NCI-H460 (cell line): Measurements from ENCODE around the gene RNU1-2. TPM values are rescaled to one million over a fixed set of nuclear protein-coding genes. Genes with fewer than 3 reads are reported as not detected.
A peak's percentile ranks its signal among the peaks of the same experiment; 100 is the strongest.
"Not testable (repeated sequence)": the region's sequence is repeated elsewhere in the genome, so short reads cannot be mapped to it uniquely, and the experiment has no call there.

ENCODE experiments used
- DNase-seq: peaks from one replicate; pipeline ENCODE4 v3.0.0-alpha.2; 2016; ENCODE audit warnings: low read depth; ENCODE audit errors: extremely low read depth
- polyA plus RNA-seq: library from polyadenylated mRNA; depleted of rRNA; stranded (reverse); fragments of >200 nt; gene quantifications from 2 replicates; pipeline ENCODE4 v1.2.3, GENCODE V29; 2014; cell fraction: nucleus; rRNA removed
- total RNA-seq: library from RNA; depleted of rRNA; stranded (reverse); fragments of >200 nt; shearing (Covaris generic); gene quantifications from 2 replicates; pipeline ENCODE4 v1.2.3, GENCODE V29; 2014; rRNA removed

The RNU1-2 gene
- under 0.01 TPM in 2 replicates for total RNA-seq
- polyA plus RNA-seq: not detected in 2 replicates

DNA sequence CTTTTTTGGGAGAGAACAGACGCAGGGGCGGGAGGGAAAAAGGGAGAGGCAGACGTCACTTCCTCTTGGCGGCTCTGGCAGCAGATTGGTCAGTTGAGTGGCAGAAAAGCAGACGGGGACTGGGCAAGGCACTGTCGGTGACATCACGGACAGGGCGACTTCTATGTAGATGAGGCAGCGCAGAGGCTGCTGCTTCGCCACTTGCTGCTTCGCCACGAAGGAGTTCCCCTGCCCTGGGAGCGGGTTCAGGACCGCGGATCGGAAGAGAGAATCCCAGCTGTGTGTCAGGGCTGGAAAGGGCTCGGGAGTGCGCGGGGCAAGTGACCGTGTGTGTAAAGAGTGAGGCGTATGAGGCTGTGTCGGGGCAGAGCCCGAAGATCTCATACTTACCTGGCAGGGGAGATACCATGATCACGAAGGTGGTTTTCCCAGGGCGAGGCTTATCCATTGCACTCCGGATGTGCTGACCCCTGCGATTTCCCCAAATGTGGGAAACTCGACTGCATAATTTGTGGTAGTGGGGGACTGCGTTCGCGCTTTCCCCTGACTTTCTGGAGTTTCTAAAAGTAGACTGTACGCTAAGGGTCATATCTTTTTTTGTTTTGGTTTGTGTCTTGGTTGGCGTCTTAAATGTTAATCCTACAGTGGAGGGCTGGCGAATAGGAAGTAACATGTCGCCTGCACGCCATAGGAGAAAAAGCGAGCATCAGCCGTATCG is at the start of gene RNU1-2:
Gene RNU1-2 (plus strand): TSS at position 383 of the 718 bp plus-strand sequence.
- DNase-seq: peak; percentile 94

DNA sequence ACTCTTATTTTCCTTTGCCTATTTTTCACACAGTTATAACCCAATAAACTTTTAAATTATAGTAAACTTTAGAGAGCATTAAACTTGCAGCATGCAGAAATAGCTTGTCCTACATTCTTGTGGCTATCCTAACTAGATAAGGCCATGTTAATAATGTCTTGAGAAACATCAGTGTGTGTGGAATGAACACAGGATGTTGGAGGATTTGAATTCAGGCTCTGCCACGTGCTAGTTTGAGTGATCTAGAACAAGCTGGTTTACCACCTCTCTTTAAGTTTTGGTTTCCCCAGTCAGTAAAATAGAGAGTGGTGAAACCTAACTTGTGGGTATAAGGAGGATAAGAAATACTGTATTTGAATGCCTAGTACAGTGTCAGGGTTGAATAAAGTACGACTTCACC is 39.6 kb upstream of the RNU1-2 start:
- DNase-seq: not testable (repeated sequence)

- DNase-seq: not testable (repeated sequence)
Observed at GRCh38 chr1:16859167-16860041, 36.4 kb upstream of the RNU1-2 start.

DNA sequence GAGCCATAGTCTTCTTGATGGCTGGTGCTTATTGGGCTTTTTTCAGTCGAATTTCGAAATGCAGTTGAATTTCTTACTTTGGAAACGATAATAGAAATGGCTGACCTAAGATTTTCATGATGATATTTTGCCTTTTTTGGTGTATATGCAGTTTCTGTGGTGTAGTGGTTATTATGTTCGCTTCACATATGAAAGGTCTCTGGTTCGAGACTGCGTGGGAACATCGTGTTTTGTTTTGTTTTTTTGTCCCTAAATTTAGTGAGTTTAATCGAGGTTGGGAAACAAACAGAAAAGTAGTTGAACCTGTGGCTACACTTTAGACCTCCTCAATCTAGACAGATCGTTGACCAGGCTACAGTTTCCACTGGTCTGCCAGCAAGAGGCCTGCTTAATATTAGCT is 35.7 kb upstream of the RNU1-2 start:
- DNase-seq: not testable (repeated sequence)

GRCh38 chr1:16861832-16862245 is 33.9 kb upstream of the RNU1-2 start:
- peak; percentile 40 for DNase-seq

GRCh38 chr1:16862415-16862814 is 33.4 kb upstream of the RNU1-2 start:
- not testable (repeated sequence) for DNase-seq

- not testable (repeated sequence) for DNase-seq
Observed at GRCh38 chr1:16863024-16863423, 32.8 kb upstream of the RNU1-2 start.

GRCh38 chr1:16866926-16867707 is 28.7 kb upstream of the RNU1-2 start:
- not testable (repeated sequence) for DNase-seq

DNA sequence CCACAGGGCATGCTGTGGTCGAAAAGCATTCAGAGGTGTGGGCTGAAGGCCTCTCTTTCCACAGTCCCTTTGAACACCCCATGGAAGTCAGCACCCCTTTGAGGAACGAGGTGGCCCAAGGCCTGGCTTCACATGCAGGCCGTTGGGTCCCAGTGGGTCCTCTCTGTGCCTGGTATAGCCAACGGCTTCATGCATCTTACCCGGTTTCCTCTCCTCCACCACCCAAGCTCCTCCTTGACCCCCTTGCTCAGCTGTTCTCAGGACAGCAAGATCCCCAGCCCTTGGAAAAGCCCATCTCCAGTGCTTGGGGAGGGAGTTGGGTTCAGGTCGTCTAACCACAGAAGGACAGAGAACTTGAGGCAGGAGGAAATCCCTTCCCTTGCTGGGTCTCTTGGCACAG is 27.0 kb upstream of the RNU1-2 start:
- DNase-seq: not testable (repeated sequence)

GRCh38 chr1:16869996-16870395 is 25.8 kb upstream of the RNU1-2 start:
- DNase-seq: not testable (repeated sequence)

DNA sequence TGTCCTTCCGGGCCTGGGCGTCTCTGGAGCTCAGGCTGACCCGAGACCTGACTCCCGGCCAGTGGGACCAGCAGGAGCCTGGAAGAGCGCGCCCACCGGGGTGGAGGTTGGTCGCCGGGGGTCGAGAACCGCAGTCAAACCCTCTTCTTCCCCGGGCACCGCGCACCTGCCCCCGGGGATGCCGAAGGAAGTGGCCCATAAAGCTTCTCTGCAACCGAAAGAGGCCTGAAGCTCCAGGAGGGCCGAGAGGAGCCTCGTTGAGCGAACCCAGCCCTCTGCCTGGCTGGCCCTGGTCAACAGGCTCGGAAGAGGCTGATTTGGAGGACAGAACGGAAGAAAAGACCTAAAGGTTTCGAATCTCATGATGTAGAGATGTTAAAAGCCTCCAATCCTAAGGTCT is 24.6 kb upstream of the RNU1-2 start:
- DNase-seq: not testable (repeated sequence)

- peak; percentile 58 for DNase-seq
Observed at GRCh38 chr1:16872152-16873075, 23.4 kb upstream of the RNU1-2 start.

- DNase-seq: not testable (repeated sequence)
Observed at GRCh38 chr1:16873076-16873879, 22.5 kb upstream of the RNU1-2 start.

GRCh38 chr1:16874968-16875765 is 20.6 kb upstream of the RNU1-2 start:
- not testable (repeated sequence) for DNase-seq

- DNase-seq: not testable (repeated sequence)
Observed at GRCh38 chr1:16881742-16882141, 14.0 kb upstream of the RNU1-2 start.

DNA sequence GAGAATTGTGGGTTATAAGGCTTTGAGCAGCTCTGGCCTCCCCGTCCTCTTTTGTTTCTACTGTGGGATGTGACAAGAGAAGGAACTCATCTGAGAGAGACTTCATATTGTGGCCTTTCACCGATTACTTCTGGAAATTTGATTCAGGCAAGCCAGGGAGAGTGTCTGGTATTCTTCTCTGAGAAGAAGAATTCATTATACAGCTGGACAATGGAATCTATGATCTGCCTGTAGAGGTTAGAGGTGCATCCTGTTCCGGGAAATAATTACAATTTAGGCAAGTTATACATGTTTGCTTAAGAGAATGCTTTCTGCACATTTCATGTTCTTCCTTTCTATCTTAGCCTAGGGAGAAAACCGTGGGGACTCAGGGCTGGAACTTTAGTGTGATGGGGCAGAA is 12.8 kb upstream of the RNU1-2 start:
- DNase-seq: no peak

DNA sequence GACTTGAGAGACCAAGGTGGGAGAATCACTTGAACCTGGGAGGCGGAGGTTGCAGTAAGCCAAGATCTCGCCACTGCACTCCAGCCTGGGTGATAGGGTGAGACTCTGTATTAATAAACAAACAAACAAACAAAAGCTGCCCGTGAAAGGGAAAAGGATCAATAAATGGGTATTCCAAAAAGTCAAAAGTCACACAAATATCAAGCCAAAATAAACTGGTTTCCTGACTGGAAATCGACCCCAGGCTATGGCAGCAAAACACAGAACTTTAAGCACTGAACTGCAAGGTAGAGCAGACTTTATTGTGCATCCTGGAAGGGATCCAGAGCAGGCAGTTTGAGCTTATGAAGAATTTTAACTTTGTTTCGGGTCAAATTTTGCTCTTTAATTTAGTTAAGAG is 11.3 kb upstream of the RNU1-2 start:
- not testable (repeated sequence) for DNase-seq
